Sigmoid colon (tissue), 7 donors: ENCODE measurements around the gene SBK3. TPM values are rescaled to one million over a fixed set of nuclear protein-coding genes. Genes with fewer than 3 reads are reported as not detected.
"Not testable (repeated sequence)": the region's sequence is repeated elsewhere in the genome, so short reads cannot be mapped to it uniquely, and the experiment has no call there.

ENCODE experiments used
- DNase-seq: peaks from one replicate; pipeline ENCODE4 v3.0.0-alpha.2; 2019
- H3K27ac ChIP-seq, 4 donors: fragments of 200-600 bp; sonication (generic); one replicate each; pipeline ENCODE4 v1.5.1; 2016 to 2019; ENCODE audit warnings: mild to moderate bottlenecking in 1 of 4
- H3K27me3 ChIP-seq, 3 donors: fragments of 200-600 bp; sonication (generic); one replicate each; pipeline ENCODE4 v1.5.1; 2019; ENCODE audit warnings: mild to moderate bottlenecking in 1 of 3
- H3K36me3 ChIP-seq, 4 donors: fragments of 200-600 bp; sonication (generic); one replicate each; pipeline ENCODE4 v1.5.1; 2016 to 2019
- H3K4me1 ChIP-seq, 4 donors: fragments of 200-600 bp; sonication (generic); one replicate each; pipeline ENCODE4 v1.5.1; 2017 to 2019
- H3K4me3 ChIP-seq, 4 donors: fragments of 200-600 bp; sonication (generic); one replicate each; pipeline ENCODE4 v1.5.1; 2017 to 2019; ENCODE audit warnings: mild to moderate bottlenecking in 2 of 4, moderate library complexity in 1 of 4
- H3K9me3 ChIP-seq, 4 donors: fragments of 200-600 bp in 3 of 4; sonication (generic) in 3 of 4; one replicate each; pipeline versions ENCODE4 v1.5.1 to v1.6.1; 2013 to 2019
- EP300 ChIP-seq, 4 donors: sonication (generic); formaldehyde crosslinking; IDR thresholded peaks; one replicate each; pipeline ENCODE4 v1.6.1; 2017; ENCODE audit warnings: antibody characterized with exemption in 4 of 4
- POLR2A ChIP-seq, 2 donors: fragments of 450-650 bp; IDR thresholded peaks; one replicate each; pipeline ENCODE4 v1.6.1; 2016; ENCODE audit warnings: antibody characterized with exemption in 2 of 2, mild to moderate bottlenecking in 2 of 2, moderate library complexity in 2 of 2
- POLR2AphosphoS5 ChIP-seq, 4 donors: sonication (generic); formaldehyde crosslinking; IDR thresholded peaks; one replicate each; pipeline ENCODE4 v1.6.1; 2017; ENCODE audit warnings: antibody characterized with exemption in 4 of 4
- WGBS, 2 donors: extraction: QIAGEN DNeasy Blood & Tissue Kit; methylation state at CpG; one replicate each; pipeline ENCODE4 v1.1.7; 2013; 5-methylcytosine and 5-hydroxymethylcytosine counted together
- intact Hi-C: fragments of 100-400 bp; cut with DNase I; formaldehyde crosslinking; loops from one replicate; pipeline ENCODE4 v1.15.1; 2023
- polyA plus RNA-seq, 3 donors: library from polyadenylated mRNA; stranded (reverse); fragments of 200-250 nt; gene quantifications; one replicate each; pipeline ENCODE4 v1.2.3, GENCODE V29; 2013
- total RNA-seq, 4 donors: library from RNA; depleted of rRNA; stranded (reverse); fragments of >200 nt; gene quantifications; one replicate each; pipeline ENCODE4 v1.1.0, GENCODE V29; 2016
- TF ChIP-seq, protein P1 (sequence below), 4 experiments: fragments of 450-650 bp in 3 of 4; fragments of 200-600 bp in 1 of 4; IDR thresholded peaks; one replicate each; pipeline ENCODE4 v1.5.1; 2016 to 2019; ENCODE audit warnings: antibody characterized with exemption in 4 of 4, mild to moderate bottlenecking in 3 of 4, moderate library complexity in 2 of 4
- donor health status: healthy with polysubstance abuse.
- donor health status: Bipolar disorder and iron deficiency.
- donor health status: healthy.

The SBK3 gene
- total and polyA plus RNA-seq, 7 donors = 0.23 to 0.36 TPM; not detected in 5

DNA sequence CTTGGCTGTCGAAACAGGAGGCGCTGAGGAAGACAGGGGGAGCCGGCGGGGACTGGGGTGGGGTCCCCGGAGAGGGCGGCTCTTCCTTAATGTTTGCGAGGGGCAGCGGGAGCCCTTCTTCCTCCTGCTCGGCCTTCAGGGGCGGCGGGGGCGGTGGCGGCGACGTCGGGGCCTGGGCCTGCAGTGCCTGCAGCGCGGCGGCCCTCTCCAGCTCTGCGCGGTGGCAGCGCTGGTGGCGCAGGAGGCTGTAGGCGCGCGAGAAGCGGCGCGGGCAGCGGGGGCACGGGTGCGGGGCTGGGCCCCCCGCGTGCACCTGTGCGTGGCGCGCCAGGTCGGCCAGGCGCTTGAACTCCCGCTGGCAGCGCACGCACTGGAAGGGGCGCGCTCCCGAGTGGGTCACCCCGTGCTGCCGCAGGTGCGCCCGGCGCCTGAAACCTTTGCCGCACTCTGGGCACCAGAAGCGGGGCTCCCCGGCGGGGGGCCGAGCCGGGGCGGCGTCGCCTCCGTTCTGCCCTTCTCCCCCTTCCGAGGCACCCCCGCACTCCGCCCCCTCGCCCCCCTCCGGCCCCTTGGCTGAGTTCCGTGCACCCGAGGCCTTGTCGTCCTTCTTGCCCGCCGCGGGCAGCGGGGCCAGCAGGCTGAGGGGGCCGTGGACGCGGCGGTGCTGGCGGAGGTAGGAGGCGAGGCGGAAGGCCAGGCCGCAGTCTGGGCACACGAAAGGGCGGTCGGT lies 32.9 kb upstream of the SBK3 start:
- 96% methylated on average over 83 of the region's 83 CpGs for WGBS, 2 donors
- intact Hi-C loops = no loop called here
- Histone ChIP-seq H3K4me3 (no peak overlapping the region), H3K4me1 (peaks cover 0 to 25% (median 18%) of the 10 kb centered on the region in 4 donors), H3K27ac (no peak overlapping the region), H3K36me3 (peaks cover 0 to 25% (median 19%) of the 10 kb centered on the region in 4 donors), H3K9me3 (no peaks in the 10 kb centered on the region), H3K27me3 (no peaks in the 10 kb centered on the region)
- TF ChIP-seq POLR2A (IDR thresholded peaks at IDR 0.05) = no peak
- TF ChIP-seq, protein P1, sequence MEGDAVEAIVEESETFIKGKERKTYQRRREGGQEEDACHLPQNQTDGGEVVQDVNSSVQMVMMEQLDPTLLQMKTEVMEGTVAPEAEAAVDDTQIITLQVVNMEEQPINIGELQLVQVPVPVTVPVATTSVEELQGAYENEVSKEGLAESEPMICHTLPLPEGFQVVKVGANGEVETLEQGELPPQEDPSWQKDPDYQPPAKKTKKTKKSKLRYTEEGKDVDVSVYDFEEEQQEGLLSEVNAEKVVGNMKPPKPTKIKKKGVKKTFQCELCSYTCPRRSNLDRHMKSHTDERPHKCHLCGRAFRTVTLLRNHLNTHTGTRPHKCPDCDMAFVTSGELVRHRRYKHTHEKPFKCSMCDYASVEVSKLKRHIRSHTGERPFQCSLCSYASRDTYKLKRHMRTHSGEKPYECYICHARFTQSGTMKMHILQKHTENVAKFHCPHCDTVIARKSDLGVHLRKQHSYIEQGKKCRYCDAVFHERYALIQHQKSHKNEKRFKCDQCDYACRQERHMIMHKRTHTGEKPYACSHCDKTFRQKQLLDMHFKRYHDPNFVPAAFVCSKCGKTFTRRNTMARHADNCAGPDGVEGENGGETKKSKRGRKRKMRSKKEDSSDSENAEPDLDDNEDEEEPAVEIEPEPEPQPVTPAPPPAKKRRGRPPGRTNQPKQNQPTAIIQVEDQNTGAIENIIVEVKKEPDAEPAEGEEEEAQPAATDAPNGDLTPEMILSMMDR (IDR thresholded peaks at IDR 0.05) = no peak
- no peak for TF ChIP-seq EP300 (IDR thresholded peaks at IDR 0.05)
- TF ChIP-seq POLR2AphosphoS5 (IDR thresholded peaks at IDR 0.05) = no peak
- DNase-seq = no peak

DNA sequence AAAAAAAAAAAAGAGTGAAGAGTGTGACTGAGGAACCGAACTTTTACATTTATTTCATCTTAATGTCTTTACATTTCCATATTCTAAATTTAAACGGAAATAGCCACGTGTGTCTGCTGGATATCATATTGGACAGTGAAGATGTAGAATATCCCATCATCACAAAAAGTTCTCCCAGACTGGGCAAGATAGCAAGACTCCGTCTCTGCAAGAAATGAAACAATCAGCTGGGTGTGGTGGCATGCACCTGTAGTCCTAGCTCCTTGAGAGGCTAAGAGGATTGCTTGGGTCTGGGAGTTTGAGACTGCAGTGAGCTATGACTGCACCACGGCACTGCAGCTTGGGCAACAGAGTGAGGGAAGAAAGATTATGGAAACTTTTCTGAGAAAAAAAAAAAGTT lies 31.4 kb upstream of the SBK3 start:
- 91% methylated on average over 5 of the region's 5 CpGs for WGBS, 2 donors
- Histone ChIP-seq H3K4me1 (peaks cover 0 to 21% (median 12%) of the 10 kb centered on the region in 4 donors), H3K27me3 (no peaks in the 10 kb centered on the region), H3K4me3 (no peak overlapping the region), H3K9me3 (no peaks in the 10 kb centered on the region), H3K27ac (no peak overlapping the region), H3K36me3 (peaks cover 0 to 25% (median 19%) of the 10 kb centered on the region in 4 donors)
- no peak for DNase-seq
- intact Hi-C loops = no loop called here
- TF ChIP-seq EP300 (IDR thresholded peaks at IDR 0.05) (no peak), POLR2AphosphoS5 (IDR thresholded peaks at IDR 0.05) (no peak), POLR2A (IDR thresholded peaks at IDR 0.05) (no peak)
- TF ChIP-seq, protein P1 (IDR thresholded peaks at IDR 0.05) = no peak

- H3K4me1 ChIP-seq, intact Hi-C loops, H3K27ac ChIP-seq, DNase-seq, H3K4me3 ChIP-seq, H3K9me3 ChIP-seq, H3K27me3 ChIP-seq: not testable (repeated sequence)
- peaks cover 0 to 21% (median 18%) of the 10 kb centered on the region in 4 donors for H3K36me3 ChIP-seq
- WGBS, 2 donors = 86 to 95% methylated on average over 6 of the region's 6 CpGs
Observed at GRCh38 chr19:55573929-55574328, 28.6 kb upstream of the SBK3 start.

GRCh38 chr19:55569477-55569876 lies 24.1 kb upstream of the SBK3 start:
- intact Hi-C loops, H3K9me3 ChIP-seq, H3K36me3 ChIP-seq, DNase-seq, H3K4me1 ChIP-seq, H3K27ac ChIP-seq, H3K4me3 ChIP-seq: not testable (repeated sequence)
- WGBS, 2 donors = 93 to 94% methylated on average over 5 of the region's 5 CpGs
- H3K27me3 ChIP-seq = peaks cover 0 to 19% (median 6%) of the 10 kb centered on the region in 3 donors

- peaks cover 0 to 30% (median 11%) of the 10 kb centered on the region in 3 donors for H3K27me3 ChIP-seq
- H3K9me3 ChIP-seq = peaks cover 0 to 4% (median 0%) of the 10 kb centered on the region in 4 donors
- H3K4me1 ChIP-seq = no peaks in the 10 kb centered on the region
- H3K27ac ChIP-seq = no peak overlapping the region
- intact Hi-C loops = no loop called here
- no peaks in the 10 kb centered on the region for H3K36me3 ChIP-seq
- TF ChIP-seq POLR2A (IDR thresholded peaks at IDR 0.05) (no peak), EP300 (IDR thresholded peaks at IDR 0.05) (no peak), POLR2AphosphoS5 (IDR thresholded peaks at IDR 0.05) (no peak)
- TF ChIP-seq, protein P1 (IDR thresholded peaks at IDR 0.05) = no peak
- DNase-seq = no peak
- H3K4me3 ChIP-seq = no peak overlapping the region
Observed at GRCh38 chr19:55567708-55568328, 22.5 kb upstream of the SBK3 start.
